Vagina (tissue), 2 donors: ENCODE results near the gene SLC35D2. TPM values are rescaled to one million over a fixed set of nuclear protein-coding genes. Genes with fewer than 3 reads are reported as not detected.

Experiments
- DNase-seq, 2 donors: peaks; one replicate each; pipeline ENCODE4 v3.0.0-alpha.2; 2017; ENCODE audit errors: extremely low spot score in 2 of 2
- H3K27ac ChIP-seq: fragments of 200-600 bp; sonication (generic); one replicate; pipeline ENCODE4 v1.5.1; 2019
- H3K27me3 ChIP-seq: fragments of 200-600 bp; sonication (generic); one replicate; pipeline ENCODE4 v1.5.1; 2019
- H3K36me3 ChIP-seq, 2 donors: fragments of 200-600 bp; sonication (generic); one replicate each; pipeline ENCODE4 v1.5.1; 2017 to 2019
- H3K4me1 ChIP-seq: fragments of 200-600 bp; sonication (generic); one replicate; pipeline ENCODE4 v1.5.1; 2019
- H3K4me3 ChIP-seq, 2 donors: fragments of 200-600 bp; sonication (generic); 1 replicate in 1 of 2; 2 replicates in 1 of 2; pipeline ENCODE4 v1.5.1; 2016 to 2019
- H3K9me3 ChIP-seq: fragments of 200-600 bp; sonication (generic); one replicate; pipeline ENCODE4 v1.5.1; 2019
- CTCF ChIP-seq, 3 experiments: fragments of 450-650 bp in 2 of 3; fragments of 200-600 bp in 1 of 3; sonication (generic) in 1 of 3; IDR thresholded peaks; one replicate each; pipeline ENCODE4 v1.5.1; 2017 to 2019; ENCODE audit warnings: antibody characterized with exemption in 3 of 3, mild to moderate bottlenecking in 2 of 3, moderate library complexity in 2 of 3
- POLR2A ChIP-seq, 2 donors: fragments of 450-650 bp; IDR thresholded peaks; one replicate each; pipeline ENCODE4 v1.6.1; 2017; ENCODE audit warnings: antibody characterized with exemption in 2 of 2, mild to moderate bottlenecking in 2 of 2, moderate library complexity in 2 of 2
- POLR2AphosphoS5 ChIP-seq, 2 donors: sonication (generic); formaldehyde crosslinking; IDR thresholded peaks; one replicate each; pipeline ENCODE4 v1.9.0; 2017; ENCODE audit warnings: antibody characterized with exemption in 2 of 2, mild to moderate bottlenecking in 2 of 2, low read depth in 1 of 2; ENCODE audit not compliant: insufficient read depth in 1 of 2
- intact Hi-C: fragments of 100-400 bp; cut with DNase I; formaldehyde crosslinking; loops from one replicate; pipeline ENCODE4 v1.15.1; 2023
- total RNA-seq: library from RNA; depleted of rRNA; stranded (reverse); fragments of >200 nt; gene quantifications from one replicate; pipeline ENCODE4 v1.2.3, GENCODE V29; 2016

Gene SLC35D2
- total RNA-seq, 1 donor from 2014 or later = 17.9 TPM

- Histone ChIP-seq H3K4me1 (peaks cover 11% of the 10 kb centered on the region), H3K36me3 (no peaks in the 10 kb centered on the region), H3K4me3 (no peak overlapping the region), H3K27me3 (no peaks in the 10 kb centered on the region), H3K9me3 (no peaks in the 10 kb centered on the region), H3K27ac (no peak overlapping the region)
- DNase-seq = no peak
- TF ChIP-seq POLR2A (IDR thresholded peaks at IDR 0.05) (no peak), CTCF (IDR thresholded peaks at IDR 0.05) (no peak), POLR2AphosphoS5 (IDR thresholded peaks at IDR 0.05; ENCODE audit: insufficient read depth in 1 of 2, low read depth in 1 of 2) (no peak)
- intact Hi-C loops = loop anchor here (10.0 kb wide), 1 partner anchor 242 kb away; the partner anchor contains the start of gene PRXL2C
Observed at GRCh38 chr9:96412174-96412913, 28.8 kb upstream of the SLC35D2 start.

DNA sequence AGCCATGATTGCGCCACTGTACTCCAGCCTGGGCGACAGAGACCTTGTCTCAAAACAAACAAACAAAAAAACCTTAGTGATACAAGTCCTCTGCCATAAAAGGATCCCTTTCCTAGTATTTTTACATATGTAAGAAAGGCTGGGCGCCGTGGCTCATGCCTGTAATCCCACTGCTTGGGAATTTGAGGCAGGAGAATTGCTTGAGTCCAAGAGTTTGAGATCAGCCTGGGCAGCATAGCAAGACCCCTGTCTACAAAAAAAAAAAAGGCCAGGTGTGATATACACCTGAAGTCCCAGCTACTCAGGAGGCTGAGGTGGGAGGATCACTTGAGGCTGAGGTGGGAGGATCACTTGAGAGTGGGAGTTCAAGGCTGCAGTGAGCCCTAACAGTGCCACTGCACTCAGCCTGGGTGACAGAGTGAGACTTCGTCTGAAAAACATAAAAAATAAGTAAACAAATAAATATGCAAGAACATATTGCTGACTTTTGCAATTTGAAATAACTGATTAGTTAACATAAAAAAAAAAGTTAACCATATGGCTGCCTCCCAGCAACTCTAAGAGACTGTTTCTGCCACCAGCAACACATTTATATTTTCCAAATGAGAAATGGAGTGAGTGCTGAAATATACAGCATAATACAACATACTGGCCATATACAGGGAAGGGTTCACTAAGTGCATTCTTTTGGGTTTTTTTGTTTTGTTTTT lies 27.8 kb upstream of the SLC35D2 start:
- Histone ChIP-seq H3K4me3 (no peak overlapping the region), H3K36me3 (no peaks in the 10 kb centered on the region), H3K4me1 (peaks cover 2% of the 10 kb centered on the region), H3K27me3 (no peaks in the 10 kb centered on the region), H3K9me3 (no peaks in the 10 kb centered on the region), H3K27ac (no peak overlapping the region)
- intact Hi-C loops = loop anchor here (10.0 kb wide), 1 partner anchor 244 kb away; the partner anchor contains the start of gene PRXL2C
- no peak for DNase-seq
- no peak for TF ChIP-seq POLR2AphosphoS5 (IDR thresholded peaks at IDR 0.05; ENCODE audit: insufficient read depth in 1 of 2, low read depth in 1 of 2)
- no peak for TF ChIP-seq POLR2A (IDR thresholded peaks at IDR 0.05)
- TF ChIP-seq CTCF (IDR thresholded peaks at IDR 0.05) = no peak

GRCh38 chr9:96408409-96409280 lies 25.1 kb upstream of the SLC35D2 start:
- no peaks in the 10 kb centered on the region for H3K4me1 ChIP-seq
- intact Hi-C loops = no loop called here
- no peaks in the 10 kb centered on the region for H3K36me3 ChIP-seq
- H3K9me3 ChIP-seq = no peaks in the 10 kb centered on the region
- TF ChIP-seq CTCF (IDR thresholded peaks at IDR 0.05) = no peak
- no peak for TF ChIP-seq POLR2A (IDR thresholded peaks at IDR 0.05)
- no peak for TF ChIP-seq POLR2AphosphoS5 (IDR thresholded peaks at IDR 0.05; ENCODE audit: insufficient read depth in 1 of 2, low read depth in 1 of 2)
- H3K4me3 ChIP-seq = no peak overlapping the region
- H3K27me3 ChIP-seq = no peaks in the 10 kb centered on the region
- DNase-seq = no peak
- H3K27ac ChIP-seq = no peak overlapping the region

GRCh38 chr9:96400132-96400910 lies 16.8 kb upstream of the SLC35D2 start:
- Histone ChIP-seq H3K4me3 (no peak overlapping the region), H3K9me3 (no peaks in the 10 kb centered on the region), H3K27ac (no peak overlapping the region), H3K36me3 (no peaks in the 10 kb centered on the region), H3K27me3 (no peaks in the 10 kb centered on the region), H3K4me1 (no peaks in the 10 kb centered on the region)
- TF ChIP-seq POLR2A (IDR thresholded peaks at IDR 0.05) = no peak
- no peak for TF ChIP-seq CTCF (IDR thresholded peaks at IDR 0.05)
- no peak for TF ChIP-seq POLR2AphosphoS5 (IDR thresholded peaks at IDR 0.05; ENCODE audit: insufficient read depth in 1 of 2, low read depth in 1 of 2)
- no peak for DNase-seq
- intact Hi-C loops = no loop called here
